Stimulated activated CD4-positive, alpha-beta T cell treated with anti-CD3 and anti-CD28 coated beads, Interleukin-2, amount 100 ng/mL, for 24 hours (primary cell): ENCODE data around the gene STX16.

Experiments used
- DNase-seq, 2 donors: peaks; one replicate each; pipeline ENCODE4 v3.0.0-alpha.2; 2020

The STX16 gene

GRCh38 chr20:58678806-58679205, 27.7 kb downstream of the STX16 start:
- DNase-seq: no peak

GRCh38 chr20:58682656-58683531, 31.8 kb downstream of the STX16 start:
- DNase-seq: no peak

- DNase-seq: no peak
Measured at GRCh38 chr20:58684291-58684690, 33.2 kb downstream of the STX16 start.

- no peak for DNase-seq
Measured at GRCh38 chr20:58685988-58686387, 34.9 kb downstream of the STX16 start.

GRCh38 chr20:58688414-58688813, 37.3 kb downstream of the STX16 start:
- no peak for DNase-seq

GRCh38 chr20:58688840-58689239, 37.8 kb downstream of the STX16 start:
- DNase-seq: no peak

GRCh38 chr20:58690396-58691135, 39.5 kb downstream of the STX16 start:
- no peak for DNase-seq

GRCh38 chr20:58691773-58692578, 40.9 kb downstream of the STX16 start:
- DNase-seq: peak in 1 of 2 donors; percentile 12

- DNase-seq: peak; percentile 69 to 76
Measured at GRCh38 chr20:58692579-58693225, 41.6 kb downstream of the STX16 start, which contains the start of gene NPEPL1. TSS of gene NPEPL1 (plus strand) at chr20:58692800. CDS start at chr20:58692901, 101 bp downstream.

GRCh38 chr20:58693226-58694006, 42.3 kb downstream of the STX16 start:
- DNase-seq: peak in 1 of 2 donors; percentile 22

GRCh38 chr20:58694241-58695083, 43.4 kb downstream of the STX16 start:
- DNase-seq: no peak

GRCh38 chr20:58695084-58695722, 44.1 kb downstream of the STX16 start:
- no peak for DNase-seq

- no peak for DNase-seq
Measured at GRCh38 chr20:58695895-58696375, 44.9 kb downstream of the STX16 start.

GRCh38 chr20:58696411-58696961, 45.4 kb downstream of the STX16 start:
- DNase-seq: no peak

- DNase-seq: no peak
Measured at GRCh38 chr20:58697201-58697866, 46.3 kb downstream of the STX16 start.

GRCh38 chr20:58697867-58698703, 47.0 kb downstream of the STX16 start:
- DNase-seq: no peak

GRCh38 chr20:58698741-58699622, 47.9 kb downstream of the STX16 start:
- no peak for DNase-seq
